ENCODE measurements around the gene RAD51B. TPM values are rescaled to one million over a fixed set of nuclear protein-coding genes. Genes with fewer than 3 reads are reported as not detected.
"Not testable (repeated sequence)": the region's sequence is repeated elsewhere in the genome, so short reads cannot be mapped to it uniquely, and the experiment has no call there.

RAD51B gene
- total and polyA plus RNA-seq, 7 donors: 2.4 to 24.4 (median 7.1) TPM

- intact Hi-C loops (cut with DNase I): no loop called here
- Histone ChIP-seq H3K9me3 (no peaks in the 10 kb centered on the region), H3K4me1 (peaks cover 0 to 33% (median 17%) of the 10 kb centered on the region in 4 donors), H3K27ac (peak overlapping the region; percentile 5 to 52 (median 40)), H3K27me3 (no peaks in the 10 kb centered on the region), H3K4me3 (no peak overlapping the region), H3K36me3 (no peaks in the 10 kb centered on the region)
- 79 to 91% methylated on average over 6 of the region's 6 CpGs for WGBS, 2 donors
- no peak for TF ChIP-seq POLR2A (IDR thresholded peaks at IDR 0.05)
- no peak for TF ChIP-seq POLR2AphosphoS5 (IDR thresholded peaks at IDR 0.05)
- no peak for TF ChIP-seq CTCF (IDR thresholded peaks at IDR 0.05)
- no peak for TF ChIP-seq EP300 (IDR thresholded peaks at IDR 0.05)
- DNase-seq: no peak
These were observed 465.3 kb downstream of the RAD51B start for GRCh38 chr14:68284834-68285233.

- H3K9me3 ChIP-seq: no peaks in the 10 kb centered on the region
- intact Hi-C loops (cut with DNase I): no loop called here
- no peaks in the 10 kb centered on the region for H3K36me3 ChIP-seq
- TF ChIP-seq POLR2A (IDR thresholded peaks at IDR 0.05) (no peak), POLR2AphosphoS5 (IDR thresholded peaks at IDR 0.05) (peak in 1 of 4 donors; percentile 44)
- H3K4me3 ChIP-seq: no peak overlapping the region
- 45 to 79% methylated on average over 11 of the region's 11 CpGs for WGBS, 2 donors
- no peaks in the 10 kb centered on the region for H3K27me3 ChIP-seq
- peak overlapping the region; percentile 5 to 52 (median 40) for H3K27ac ChIP-seq
- DNase-seq: no peak
- peaks cover 0 to 30% (median 15%) of the 10 kb centered on the region in 4 donors for H3K4me1 ChIP-seq
These were observed 466.0 kb downstream of the RAD51B start for GRCh38 chr14:68285421-68286179.

- TF ChIP-seq POLR2A (IDR thresholded peaks at IDR 0.05) (no peak), POLR2AphosphoS5 (IDR thresholded peaks at IDR 0.05) (no peak), EP300 (IDR thresholded peaks at IDR 0.05) (no peak), CTCF (IDR thresholded peaks at IDR 0.05) (no peak)
- intact Hi-C loops (cut with DNase I): no loop called here
- no peaks in the 10 kb centered on the region for H3K36me3 ChIP-seq
- no peaks in the 10 kb centered on the region for H3K27me3 ChIP-seq
- no peak overlapping the region for H3K4me3 ChIP-seq
- H3K4me1 ChIP-seq: peaks cover 0 to 30% (median 16%) of the 10 kb centered on the region in 4 donors
- no peaks in the 10 kb centered on the region for H3K9me3 ChIP-seq
- no peak for DNase-seq
- H3K27ac ChIP-seq: no peak overlapping the region
These were observed 467.1 kb downstream of the RAD51B start for GRCh38 chr14:68286667-68287066.

GRCh38 chr14:68289452-68289851, 469.9 kb downstream of the RAD51B start:
- H3K36me3 ChIP-seq; intact Hi-C loops (cut with DNase I); H3K27me3 ChIP-seq; H3K4me3 ChIP-seq; H3K27ac ChIP-seq; H3K9me3 ChIP-seq; DNase-seq: not testable (repeated sequence)
- peaks cover 0 to 36% (median 24%) of the 10 kb centered on the region in 4 donors for H3K4me1 ChIP-seq
- 79 to 93% methylated on average over 3 of the region's 3 CpGs for WGBS, 2 donors

GRCh38 chr14:68291820-68292219, 472.2 kb downstream of the RAD51B start:
- TF ChIP-seq POLR2AphosphoS5 (IDR thresholded peaks at IDR 0.05) (no peak), POLR2A (IDR thresholded peaks at IDR 0.05) (no peak), EP300 (IDR thresholded peaks at IDR 0.05) (no peak), CTCF (IDR thresholded peaks at IDR 0.05) (no peak)
- Histone ChIP-seq H3K9me3 (no peaks in the 10 kb centered on the region), H3K27ac (peak overlapping the region in 1 of 4 donors; percentile 41), H3K4me1 (peaks cover 0 to 33% (median 15%) of the 10 kb centered on the region in 4 donors), H3K4me3 (no peak overlapping the region), H3K36me3 (no peaks in the 10 kb centered on the region), H3K27me3 (no peaks in the 10 kb centered on the region)
- no peak for DNase-seq
- WGBS, 2 donors: 68 to 92% methylated on average over 2 of the region's 2 CpGs
- intact Hi-C loops (cut with DNase I): no loop called here
